ENCODE results near the gene TRIM49. TPM values are rescaled to one million over a fixed set of nuclear protein-coding genes. Genes with fewer than 3 reads are reported as not detected.
"Not testable (repeated sequence)": the region's sequence is repeated elsewhere in the genome, so short reads cannot be mapped to it uniquely, and the experiment has no call there.

TRIM49 gene
- total RNA-seq (not detected), polyA plus RNA-seq (not detected)

GRCh38 chr11:89808475-89808874 is at the start of gene TRIM49:
TRIM49 (minus strand) TSS chr11:89808575; CDS start chr11:89804469, 4,106 bp downstream.
- H3K4me1 ChIP-seq (ENCODE audit: insufficient read depth, low read length); H3K27ac Mint-ChIP-seq: not testable (repeated sequence)

GRCh38 chr11:89826694-89827093 is 18.3 kb upstream of the TRIM49 start:
- CTCF ChIA-PET = not testable (repeated sequence)

More at GRCh38 chr11:89808475-89808874, at the start of gene TRIM49:
- CTCF ChIA-PET; H3K36me3 Mint-ChIP-seq; DNase-seq; H3K9me3 ChIP-seq (ENCODE audit: low read length); H3K4me3 Mint-ChIP-seq; H3K4me1 Mint-ChIP-seq; H3K4me3 ChIP-seq (ENCODE audit: low read length); H3K36me3 ChIP-seq (ENCODE audit: insufficient read depth, low read length); H3K27me3 ChIP-seq (ENCODE audit: insufficient read depth, low read length, poor library complexity, severe bottlenecking); POLR2A ChIA-PET; H3K9me3 Mint-ChIP-seq; H3K27ac ChIP-seq (ENCODE audit: low read depth, low read length); H3K27me3 Mint-ChIP-seq: not testable (repeated sequence)

GRCh38 chr11:89820008-89820407 is 11.6 kb upstream of the TRIM49 start:
- H3K4me3 ChIP-seq (ENCODE audit: low read length); CTCF ChIA-PET; H3K36me3 ChIP-seq (ENCODE audit: insufficient read depth, low read length); H3K9me3 Mint-ChIP-seq; H3K4me3 Mint-ChIP-seq; H3K27ac ChIP-seq (ENCODE audit: low read depth, low read length); POLR2A ChIA-PET; DNase-seq; H3K4me1 ChIP-seq (ENCODE audit: insufficient read depth, low read length); H3K36me3 Mint-ChIP-seq; H3K27me3 ChIP-seq (ENCODE audit: insufficient read depth, low read length, poor library complexity, severe bottlenecking); H3K27ac Mint-ChIP-seq; H3K9me3 ChIP-seq (ENCODE audit: low read length); H3K4me1 Mint-ChIP-seq; H3K27me3 Mint-ChIP-seq: not testable (repeated sequence)

More at GRCh38 chr11:89826694-89827093, 18.3 kb upstream of the TRIM49 start:
- H3K4me1 Mint-ChIP-seq; H3K27ac Mint-ChIP-seq; H3K9me3 ChIP-seq (ENCODE audit: low read length); H3K4me3 ChIP-seq (ENCODE audit: low read length); H3K27me3 ChIP-seq (ENCODE audit: insufficient read depth, low read length, poor library complexity, severe bottlenecking); H3K27me3 Mint-ChIP-seq; H3K4me3 Mint-ChIP-seq; H3K27ac ChIP-seq (ENCODE audit: low read depth, low read length); DNase-seq; H3K9me3 Mint-ChIP-seq; H3K36me3 Mint-ChIP-seq; H3K36me3 ChIP-seq (ENCODE audit: insufficient read depth, low read length); H3K4me1 ChIP-seq (ENCODE audit: insufficient read depth, low read length); POLR2A ChIA-PET: not testable (repeated sequence)

GRCh38 chr11:89813535-89813934 is 5.2 kb upstream of the TRIM49 start:
- H3K9me3 Mint-ChIP-seq; POLR2A ChIA-PET; H3K4me3 ChIP-seq (ENCODE audit: low read length); DNase-seq; H3K27me3 ChIP-seq (ENCODE audit: insufficient read depth, low read length, poor library complexity, severe bottlenecking); H3K9me3 ChIP-seq (ENCODE audit: low read length); CTCF ChIA-PET; H3K36me3 ChIP-seq (ENCODE audit: insufficient read depth, low read length); H3K36me3 Mint-ChIP-seq; H3K27ac Mint-ChIP-seq; H3K4me1 ChIP-seq (ENCODE audit: insufficient read depth, low read length); H3K27me3 Mint-ChIP-seq; H3K4me1 Mint-ChIP-seq; H3K27ac ChIP-seq (ENCODE audit: low read depth, low read length); H3K4me3 Mint-ChIP-seq: not testable (repeated sequence)

- H3K27ac Mint-ChIP-seq; H3K27me3 ChIP-seq (ENCODE audit: insufficient read depth, low read length, poor library complexity, severe bottlenecking); H3K9me3 Mint-ChIP-seq; POLR2A ChIA-PET; H3K27me3 Mint-ChIP-seq; DNase-seq; H3K36me3 Mint-ChIP-seq; H3K4me3 Mint-ChIP-seq; H3K4me1 ChIP-seq (ENCODE audit: insufficient read depth, low read length); H3K9me3 ChIP-seq (ENCODE audit: low read length); H3K4me1 Mint-ChIP-seq; H3K36me3 ChIP-seq (ENCODE audit: insufficient read depth, low read length); H3K27ac ChIP-seq (ENCODE audit: low read depth, low read length); H3K4me3 ChIP-seq (ENCODE audit: low read length); CTCF ChIA-PET: not testable (repeated sequence)
Observed at GRCh38 chr11:89787506-89788063, 20.8 kb downstream of the TRIM49 start.

- CTCF ChIA-PET; H3K27me3 ChIP-seq (ENCODE audit: insufficient read depth, low read length, poor library complexity, severe bottlenecking); H3K36me3 Mint-ChIP-seq; H3K36me3 ChIP-seq (ENCODE audit: insufficient read depth, low read length); H3K27ac Mint-ChIP-seq; DNase-seq; H3K27me3 Mint-ChIP-seq; H3K4me3 ChIP-seq (ENCODE audit: low read length); H3K4me3 Mint-ChIP-seq; H3K9me3 ChIP-seq (ENCODE audit: low read length); H3K4me1 Mint-ChIP-seq; POLR2A ChIA-PET; H3K9me3 Mint-ChIP-seq; H3K27ac ChIP-seq (ENCODE audit: low read depth, low read length); H3K4me1 ChIP-seq (ENCODE audit: insufficient read depth, low read length): not testable (repeated sequence)
Observed at GRCh38 chr11:89785726-89786125, 22.6 kb downstream of the TRIM49 start.

GRCh38 chr11:89750822-89751221 is 57.6 kb downstream of the TRIM49 start:
- H3K4me1 Mint-ChIP-seq; POLR2A ChIA-PET; H3K36me3 Mint-ChIP-seq; H3K9me3 ChIP-seq (ENCODE audit: low read length); H3K4me1 ChIP-seq (ENCODE audit: insufficient read depth, low read length); H3K36me3 ChIP-seq (ENCODE audit: insufficient read depth, low read length); H3K4me3 Mint-ChIP-seq; H3K27ac ChIP-seq (ENCODE audit: low read depth, low read length); H3K27me3 Mint-ChIP-seq; CTCF ChIA-PET; H3K9me3 Mint-ChIP-seq; H3K27ac Mint-ChIP-seq; H3K27me3 ChIP-seq (ENCODE audit: insufficient read depth, low read length, poor library complexity, severe bottlenecking); H3K4me3 ChIP-seq (ENCODE audit: low read length); DNase-seq: not testable (repeated sequence)

Other genes starting within 250 kb of the TRIM49 start
- gene TRIM77, start 98.3 kb downstream of the TRIM49 start, total RNA-seq = not detected
- not detected for gene TRIM77, start 98.3 kb downstream of the TRIM49 start, polyA plus RNA-seq
- gene TRIM64B, start 69.9 kb upstream of the TRIM49 start, total RNA-seq = not detected
- gene TRIM64B, start 69.9 kb upstream of the TRIM49 start, polyA plus RNA-seq = not detected
- gene TRIM49D1, start 113.7 kb upstream of the TRIM49 start, total RNA-seq = not detected
- not detected for gene TRIM49D1, start 113.7 kb upstream of the TRIM49 start, polyA plus RNA-seq
- gene TRIM49D2, start 115.5 kb upstream of the TRIM49 start, total RNA-seq = not detected
- not detected for gene TRIM49D2, start 115.5 kb upstream of the TRIM49 start, polyA plus RNA-seq
- gene TRIM64, start 157.5 kb upstream of the TRIM49 start, total RNA-seq = not detected
- gene TRIM64, start 157.5 kb upstream of the TRIM49 start, polyA plus RNA-seq = not detected
- gene TRIM49C, start 222.5 kb upstream of the TRIM49 start, total RNA-seq = not detected
- gene TRIM49C, start 222.5 kb upstream of the TRIM49 start, polyA plus RNA-seq = not detected